H1 (cell line): ENCODE data around the gene SUPT4H1. TPM values are rescaled to one million over a fixed set of nuclear protein-coding genes. Genes with fewer than 3 reads are reported as not detected.

Source experiments
- CTCF ChIA-PET: fragments of 300-600 bp; sonication (Branson Sonifier 250); formaldehyde crosslinking; loops from one replicate; lab custom pipeline; 2021; ENCODE audit not compliant: partially characterized antibody; lab: Charles Lee
- POLR2A ChIA-PET: fragments of 300-600 bp; sonication (Branson Sonifier 250); formaldehyde crosslinking; loops from one replicate; lab custom pipeline; 2021; ENCODE audit warnings: inconsistent platforms; ENCODE audit not compliant: partially characterized antibody; lab: Charles Lee
- DNase-seq, 2 experiments: peaks; one replicate each; pipeline versions ENCODE4 v3.0.0 to v3.0.0-alpha.2; 2010 to 2022; ENCODE audit warnings: low spot score in 2 of 2, low read depth in 1 of 2, mixed read lengths in 1 of 2
- FAIRE-seq: peaks from 2 replicates; lab custom pipeline; 2011; peaks lifted over from hg19 to GRCh38; lab: Jason Lieb, UNC
- H2AFZ ChIP-seq: 2 replicates; pipeline ENCODE4 v1.8.1; 2012; ENCODE audit warnings: low read length, inconsistent platforms
- H2AK5ac ChIP-seq: 2 replicates; pipeline ENCODE4 v1.6.1; 2013; ENCODE audit warnings: low read depth, low read length
- H2BK120ac ChIP-seq: replicated peaks from 2 replicates; pipeline ENCODE3; 2013; ENCODE audit warnings: low read depth, low read length, inconsistent platforms
- H2BK12ac ChIP-seq: 2 replicates; pipeline ENCODE4 v1.6.1; 2013; ENCODE audit warnings: low read depth, low read length
- H2BK15ac ChIP-seq: 2 replicates; pipeline ENCODE4 v1.6.1; 2013; ENCODE audit warnings: low read length
- H2BK20ac ChIP-seq: 2 replicates; pipeline ENCODE4 v1.6.1; 2013; ENCODE audit warnings: low read length
- H2BK5ac ChIP-seq: 2 replicates; pipeline ENCODE4 v1.6.1; 2013; ENCODE audit warnings: low read depth, low read length
- H3K14ac ChIP-seq: 2 replicates; pipeline ENCODE4 v1.6.1; 2013; ENCODE audit warnings: inconsistent platforms; ENCODE audit not compliant: insufficient read length
- H3K18ac ChIP-seq: 2 replicates; pipeline ENCODE4 v1.6.1; 2013; ENCODE audit warnings: low read length; ENCODE audit errors: extremely low read depth
- H3K23ac ChIP-seq: 2 replicates; pipeline ENCODE4 v1.6.1; 2013; ENCODE audit warnings: inconsistent platforms; ENCODE audit not compliant: insufficient read length
- H3K23me2 ChIP-seq: 2 replicates; pipeline ENCODE4 v1.6.1; 2013; ENCODE audit warnings: low read depth, low read length
- H3K27ac ChIP-seq: 2 replicates; pipeline ENCODE4 v1.6.1; 2011; ENCODE audit warnings: low read depth, low read length, inconsistent platforms
- H3K27me3 ChIP-seq, 4 experiments: replicated peaks in 1 of 4; 1 replicate in 1 of 4; 2 replicates in 3 of 4; pipeline versions ENCODE4 v1.6.1 to v1.8.1; 2011 to 2013; ENCODE audit warnings: low read length in 3 of 4, mild to moderate bottlenecking in 3 of 4, inconsistent platforms in 2 of 4, mixed read lengths in 2 of 4, moderate library complexity in 1 of 4; ENCODE audit not compliant: control insufficient read depth in 3 of 4, insufficient read depth in 3 of 4; ENCODE audit errors: extremely low read depth in 1 of 4
- H3K36me3 ChIP-seq, 4 experiments: 2 replicates each; pipeline versions ENCODE4 v1.6.1 to v1.8.1; 2011 to 2013; ENCODE audit warnings: mild to moderate bottlenecking in 4 of 4, low read length in 3 of 4, moderate library complexity in 2 of 4, control low read depth in 1 of 4, inconsistent platforms in 1 of 4; ENCODE audit not compliant: insufficient read depth in 4 of 4, control insufficient read depth in 2 of 4
- H3K4ac ChIP-seq: replicated peaks from 2 replicates; pipeline ENCODE3; 2013; ENCODE audit warnings: low read length, low read depth, mixed read lengths, inconsistent platforms; ENCODE audit not compliant: insufficient read length
- H3K4me1 ChIP-seq, 4 experiments: replicated peaks in 1 of 4; 1 replicate in 1 of 4; 2 replicates in 3 of 4; pipeline versions ENCODE4 v1.6.1 to v1.8.1; 2011 to 2013; ENCODE audit warnings: low read length in 3 of 4, inconsistent platforms in 2 of 4, mixed read lengths in 1 of 4; ENCODE audit not compliant: insufficient read depth in 4 of 4, control insufficient read depth in 3 of 4
- H3K4me2 ChIP-seq, 2 experiments: 2 replicates each; pipeline versions ENCODE4 v1.6.1 to v1.8.1; 2011 to 2013; ENCODE audit warnings: low read depth in 2 of 2, low read length in 2 of 2, control low read depth in 1 of 2, inconsistent platforms in 1 of 2, mild to moderate bottlenecking in 1 of 2; ENCODE audit not compliant: insufficient read depth in 1 of 2
- H3K4me3 ChIP-seq, 4 experiments: fragments of 200-600, 300-600 bp in 1 of 4; sonication (generic), shearing (Covaris generic), sonication (Bioruptor Twin) in 1 of 4; 2 replicates each; pipeline versions ENCODE4 v1.5.1 to v1.8.1; 2011 to 2016; ENCODE audit warnings: low read length in 4 of 4, low read depth in 3 of 4, control low read depth in 2 of 4, inconsistent platforms in 2 of 4, mild to moderate bottlenecking in 2 of 4, mixed read lengths in 1 of 4, moderate library complexity in 1 of 4; ENCODE audit not compliant: insufficient read depth in 2 of 4; ENCODE audit errors: extremely low read depth in 1 of 4
- H3K56ac ChIP-seq: replicated peaks from 2 replicates; pipeline ENCODE3; 2013; ENCODE audit warnings: low read depth, mild to moderate bottlenecking, mixed read lengths, low read length, inconsistent platforms; ENCODE audit not compliant: insufficient read length
- H3K79me1 ChIP-seq: 2 replicates; pipeline ENCODE4 v1.6.1; 2013; ENCODE audit warnings: low read depth, low read length, control low read depth
- H3K79me2 ChIP-seq, 2 experiments: 2 replicates each; pipeline versions ENCODE4 v1.6.1 to v1.8.1; 2012 to 2013; ENCODE audit warnings: low read length in 2 of 2, mild to moderate bottlenecking in 2 of 2, inconsistent platforms in 1 of 2; ENCODE audit not compliant: insufficient read depth in 2 of 2, control insufficient read depth in 1 of 2
- H3K9ac ChIP-seq, 4 experiments: replicated peaks in 1 of 4; 1 replicate in 1 of 4; 2 replicates in 3 of 4; pipeline versions ENCODE4 v1.6.1 to v1.8.1; 2011 to 2013; ENCODE audit warnings: low read depth in 3 of 4, low read length in 3 of 4, control low read depth in 2 of 4, mild to moderate bottlenecking in 2 of 4, moderate library complexity in 2 of 4, inconsistent platforms in 1 of 4; ENCODE audit errors: extremely low read depth in 1 of 4
- H3K9me3 ChIP-seq, 2 experiments: 2 replicates each; pipeline versions ENCODE4 v1.6.1 to v1.8.1; 2012 to 2013; ENCODE audit warnings: mild to moderate bottlenecking in 2 of 2, moderate library complexity in 2 of 2, control low read depth in 1 of 2, inconsistent platforms in 1 of 2, low read depth in 1 of 2, low read length in 1 of 2, mixed read lengths in 1 of 2; ENCODE audit not compliant: insufficient read depth in 2 of 2
- H4K20me1 ChIP-seq, 2 experiments: replicated peaks in 1 of 2; 2 replicates each; pipeline versions ENCODE3 to v1.8.1; 2011 to 2013; ENCODE audit warnings: inconsistent platforms in 2 of 2, low read length in 2 of 2, mild to moderate bottlenecking in 1 of 2; ENCODE audit not compliant: insufficient read depth in 2 of 2, control insufficient read depth in 1 of 2
- H4K5ac ChIP-seq: 2 replicates; pipeline ENCODE4 v1.6.1; 2013; ENCODE audit warnings: low read length, low read depth, mixed read lengths, inconsistent platforms; ENCODE audit not compliant: insufficient read length
- H4K8ac ChIP-seq: 2 replicates; pipeline ENCODE4 v1.8.0; 2013; ENCODE audit warnings: mild to moderate bottlenecking, moderate library complexity, low read length, inconsistent platforms; ENCODE audit not compliant: insufficient read depth; ENCODE audit errors: extremely low read depth
- H4K91ac ChIP-seq: replicated peaks from 2 replicates; pipeline ENCODE3; 2013; ENCODE audit warnings: low read length, mixed read lengths, inconsistent platforms; ENCODE audit not compliant: insufficient read length
- HDAC2 ChIP-seq, 2 experiments: fragments of 300-600 bp in 1 of 2; sonication (generic) in 1 of 2; IDR thresholded peaks; 2 replicates each; pipeline ENCODE4 v1.6.1; 2011 to 2012; ENCODE audit warnings: low read depth in 2 of 2, low read length in 2 of 2, mild to moderate bottlenecking in 2 of 2, moderate library complexity in 2 of 2, borderline replicate concordance in 1 of 2, inconsistent platforms in 1 of 2
- JUN ChIP-seq: IDR thresholded peaks from 2 replicates; pipeline ENCODE4 v1.6.1; 2011; ENCODE audit warnings: low read depth, mild to moderate bottlenecking, improper control_type of control experiment, low read length
- POU5F1 ChIP-seq: IDR thresholded peaks from 2 replicates; pipeline ENCODE4 v1.6.1; 2011; ENCODE audit warnings: low read depth, mild to moderate bottlenecking, low read length, moderate library complexity
- WGBS, 2 experiments: shearing (Covaris generic) in 1 of 2; methylation state at CpG; one replicate each; pipeline versions ENCODE4 v1.1.6 to v1.1.7; 2013 to 2015; ENCODE audit warnings: low lambda C conversion rate in 2 of 2, mixed read lengths in 2 of 2, inconsistent platforms in 1 of 2, low coverage in 1 of 2, missing lambda C conversion rate in 1 of 2; ENCODE audit not compliant: insufficient replicate concordance in 2 of 2, insufficient coverage in 1 of 2, insufficient read length in 1 of 2; ENCODE audit errors: extremely low coverage in 1 of 2, missing lambda C conversion rate in 1 of 2; 5-methylcytosine and 5-hydroxymethylcytosine counted together
- polyA plus RNA-seq, 7 experiments: library from polyadenylated mRNA; depleted of rRNA in 3 of 7; stranded (reverse) in 5 of 7; unstranded in 2 of 7; fragments of >200 nt in 5 of 7; fragments of 200-250 nt in 2 of 7; gene quantifications; 1 replicate in 5 of 7; 2 replicates in 1 of 7; 4 replicates in 1 of 7; pipeline versions ENCODE4 v1.2.1 to v1.2.3, GENCODE V29; 2011 to 2013; ENCODE audit warnings: missing spikeins in 2 of 7, mixed read lengths in 2 of 7
- total RNA-seq: library from RNA; stranded (reverse); fragmentation: NEBNext Ultra II Directional; extraction: Animal tissue kit (Norgen Biotek cat#: 25700); gene quantifications from 2 replicates; pipeline ENCODE4 v1.2.1, GENCODE V29; 2021
- TF ChIP-seq, protein P1 (sequence below): IDR thresholded peaks from 2 replicates; pipeline ENCODE4 v1.6.1; 2012; ENCODE audit warnings: inconsistent platforms
- TF ChIP-seq, protein P2 (sequence below): IDR thresholded peaks from 2 replicates; pipeline ENCODE4 v1.6.1; 2012; ENCODE audit warnings: inconsistent platforms
- TF ChIP-seq, protein P3 (sequence below): IDR thresholded peaks from 2 replicates; pipeline ENCODE4 v1.6.1; 2012; ENCODE audit warnings: low read length, inconsistent platforms

SUPT4H1 gene
- total and polyA plus RNA-seq, 2 of the 8 experiments (the other 6 are each of a cell fraction or from before 2014, with no cell fraction given): 112 to 143 TPM

DNA sequence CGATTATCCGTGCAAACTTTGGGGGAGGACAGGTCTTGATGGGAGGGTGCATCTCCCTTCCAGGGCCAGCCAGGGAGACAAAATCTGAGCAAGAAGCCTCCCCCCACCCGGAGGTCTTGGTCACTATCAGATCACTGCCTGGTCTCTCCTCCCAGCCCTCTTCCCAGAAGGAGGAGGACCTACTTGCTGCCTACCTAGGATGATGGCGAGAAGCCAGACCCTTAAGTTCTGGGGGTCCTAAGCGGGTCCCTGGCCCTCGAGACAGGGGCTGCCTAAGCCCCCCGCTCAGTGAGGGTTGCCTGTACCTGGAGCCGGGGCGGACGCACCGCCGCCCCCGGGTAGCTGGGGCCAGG is 28.0 kb downstream of the SUPT4H1 start:
- Histone ChIP-seq H3K9me3 (no peaks in the 10 kb centered on the region), H2AK5ac (no peak overlapping the region), H3K79me1 (no peaks in the 10 kb centered on the region), H2BK20ac (no peak overlapping the region), H3K4me1 (peaks cover 0 to 26% (median 18%) of the 10 kb centered on the region in 4 experiments; a peak in 6 of 7 replicates), H4K8ac (peak overlapping the region; percentile 53), H3K4me3 (peak overlapping the region; percentile 41 to 79 (median 68)), H3K56ac (no peak overlapping the region), H2AFZ (peak overlapping the region; percentile 63; the same call in 1 of the 2 replicates), H3K36me3 (no peaks in the 10 kb centered on the region), H2BK15ac (no peak overlapping the region), H2BK12ac (no peak overlapping the region), H3K79me2 (no peaks in the 10 kb centered on the region), H2BK5ac (no peak overlapping the region; the same call in 1 of the 2 replicates), H4K5ac (no peak overlapping the region), H3K23ac (no peak overlapping the region), H3K18ac (no peak overlapping the region; the same call in 1 of the 2 replicates), H3K27me3 (peaks cover 0 to 20% (median 12%) of the 10 kb centered on the region in 4 experiments; a peak in 5 of 7 replicates), H3K9ac (peak overlapping the region in 2 of 4 experiments; percentile 38 to 51; a peak in 3 of 7 replicates), H3K4ac (no peak overlapping the region), H3K14ac (no peak overlapping the region), H3K23me2 (peaks cover 12% of the 10 kb centered on the region), H3K27ac (no peak overlapping the region), H3K4me2 (peak overlapping the region; percentile 82 to 99), H4K20me1 (peaks cover 0 to 2% of the 10 kb centered on the region in 2 experiments), H4K91ac (peak overlapping the region; percentile 20), H2BK120ac (no peak overlapping the region)
- no peak for FAIRE-seq
- TF ChIP-seq, protein P1, sequence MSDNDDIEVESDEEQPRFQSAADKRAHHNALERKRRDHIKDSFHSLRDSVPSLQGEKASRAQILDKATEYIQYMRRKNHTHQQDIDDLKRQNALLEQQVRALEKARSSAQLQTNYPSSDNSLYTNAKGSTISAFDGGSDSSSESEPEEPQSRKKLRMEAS: no peak
- TF ChIP-seq, protein P2, sequence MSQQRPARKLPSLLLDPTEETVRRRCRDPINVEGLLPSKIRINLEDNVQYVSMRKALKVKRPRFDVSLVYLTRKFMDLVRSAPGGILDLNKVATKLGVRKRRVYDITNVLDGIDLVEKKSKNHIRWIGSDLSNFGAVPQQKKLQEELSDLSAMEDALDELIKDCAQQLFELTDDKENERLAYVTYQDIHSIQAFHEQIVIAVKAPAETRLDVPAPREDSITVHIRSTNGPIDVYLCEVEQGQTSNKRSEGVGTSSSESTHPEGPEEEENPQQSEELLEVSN: no peak
- TF ChIP-seq, protein P3, sequence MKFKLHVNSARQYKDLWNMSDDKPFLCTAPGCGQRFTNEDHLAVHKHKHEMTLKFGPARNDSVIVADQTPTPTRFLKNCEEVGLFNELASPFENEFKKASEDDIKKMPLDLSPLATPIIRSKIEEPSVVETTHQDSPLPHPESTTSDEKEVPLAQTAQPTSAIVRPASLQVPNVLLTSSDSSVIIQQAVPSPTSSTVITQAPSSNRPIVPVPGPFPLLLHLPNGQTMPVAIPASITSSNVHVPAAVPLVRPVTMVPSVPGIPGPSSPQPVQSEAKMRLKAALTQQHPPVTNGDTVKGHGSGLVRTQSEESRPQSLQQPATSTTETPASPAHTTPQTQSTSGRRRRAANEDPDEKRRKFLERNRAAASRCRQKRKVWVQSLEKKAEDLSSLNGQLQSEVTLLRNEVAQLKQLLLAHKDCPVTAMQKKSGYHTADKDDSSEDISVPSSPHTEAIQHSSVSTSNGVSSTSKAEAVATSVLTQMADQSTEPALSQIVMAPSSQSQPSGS: no peak
- TF ChIP-seq HDAC2 (IDR thresholded peaks at IDR 0.05; ENCODE audit: borderline replicate concordance in 1 of 2, low read depth in 2 of 2, low read length in 2 of 2): no peak
- no peak for TF ChIP-seq POU5F1
- no peak for TF ChIP-seq JUN
- CTCF ChIA-PET: interaction anchor here (1.0 to 21.9 kb wide), 6 partner anchors 15 to 197 kb away, joined by 3 to 384 read pairs (median 4); no protein-coding TSS in a partner anchor
- WGBS, 2 experiments: 36% methylated on average over 10 of the region's 13 CpGs; no CpG with 5 or more reads in 1 of the 2 experiments
- DNase-seq: no peak
- POLR2A ChIA-PET: interaction anchor here (2.0 to 7.9 kb wide), 3 partner anchors 14 to 27 kb away, joined by 8 to 66 read pairs (median 46); partner anchors contain the start of gene SUPT4H1
